SK-N-MC (cell line): Measurements from ENCODE around the gene SLC1A2.

ENCODE experiments used
- DNase-seq: peaks from one replicate; pipeline ENCODE4 v3.0.0-alpha.2; 2011; ENCODE audit warnings: low read depth, low spot score
- H3K27ac ChIP-seq: fragments of 200-600 bp; sonication (generic); 2 replicates; pipeline ENCODE4 v1.5.1; 2016; ENCODE audit warnings: mixed run types
- H3K36me3 ChIP-seq: fragments of 200-600 bp; sonication (generic); 2 replicates; pipeline ENCODE4 v1.6.1; 2017; ENCODE audit warnings: antibody characterized with exemption, low read length, mixed read lengths; ENCODE audit not compliant: insufficient read depth
- H3K4me3 ChIP-seq: fragments of 200-600 bp; sonication (generic); 2 replicates; pipeline ENCODE4 v1.5.1; 2016
- H3K9ac ChIP-seq: fragments of 200-600 bp; sonication (generic); 2 replicates; pipeline ENCODE4 v1.8.0; 2017; ENCODE audit warnings: mixed run types, mixed read lengths; ENCODE audit not compliant: insufficient read length
- H3K9me3 ChIP-seq: fragments of 200-600 bp; sonication (generic); 2 replicates; pipeline ENCODE4 v1.6.1; 2017; ENCODE audit warnings: low read depth, mild to moderate bottlenecking, antibody characterized with exemption, low read length, moderate library complexity, mixed read lengths
- EZH2 ChIP-seq: fragments of 200-600 bp; sonication (generic); IDR thresholded peaks from one replicate; pipeline ENCODE4 v1.6.1; 2017; ENCODE audit warnings: antibody characterized with exemption
- FOXP2 ChIP-seq: optimal IDR thresholded peaks from 2 replicates; pipeline ENCODE3; 2011; ENCODE audit warnings: mild to moderate bottlenecking, moderate library complexity; ENCODE audit not compliant: insufficient read depth; ENCODE audit errors: extremely low read length, control extremely low read depth
- POLR2AphosphoS5 ChIP-seq: IDR thresholded peaks from 2 replicates; pipeline ENCODE4 v1.6.1; 2012; ENCODE audit warnings: mild to moderate bottlenecking, low read depth, low read length, borderline replicate concordance

SLC1A2 gene

DNA sequence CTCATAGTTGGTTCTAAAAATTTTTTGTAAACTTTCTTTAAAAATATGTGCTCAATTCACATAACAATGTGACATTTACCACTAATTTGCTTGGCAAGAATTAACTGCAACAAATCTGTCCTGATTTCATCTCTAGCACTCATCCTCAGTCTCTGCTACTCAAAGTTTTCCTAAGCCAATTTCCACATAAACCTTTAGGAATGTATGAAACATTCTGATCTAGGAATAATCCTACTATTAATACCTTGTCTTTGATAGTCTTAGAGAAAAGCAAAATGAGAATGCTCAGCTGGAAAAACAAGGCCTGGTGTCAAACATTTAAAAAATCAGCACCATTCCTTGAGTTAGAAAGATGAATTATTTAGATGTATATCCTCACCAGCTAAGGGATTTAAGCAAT, 166.1 kb downstream of the SLC1A2 start:
- no peaks in the 10 kb centered on the region for H3K36me3 ChIP-seq
- no peak for DNase-seq
- H3K9me3 ChIP-seq: no peaks in the 10 kb centered on the region
- no peak overlapping the region for H3K27ac ChIP-seq
- TF ChIP-seq EZH2: no peak
- TF ChIP-seq FOXP2: no peak
- no peak overlapping the region for H3K9ac ChIP-seq
- H3K4me3 ChIP-seq: no peak overlapping the region

GRCh38 chr11:35250621-35251020, 168.7 kb downstream of the SLC1A2 start:
- H3K36me3 ChIP-seq: no peaks in the 10 kb centered on the region
- DNase-seq: no peak

DNA sequence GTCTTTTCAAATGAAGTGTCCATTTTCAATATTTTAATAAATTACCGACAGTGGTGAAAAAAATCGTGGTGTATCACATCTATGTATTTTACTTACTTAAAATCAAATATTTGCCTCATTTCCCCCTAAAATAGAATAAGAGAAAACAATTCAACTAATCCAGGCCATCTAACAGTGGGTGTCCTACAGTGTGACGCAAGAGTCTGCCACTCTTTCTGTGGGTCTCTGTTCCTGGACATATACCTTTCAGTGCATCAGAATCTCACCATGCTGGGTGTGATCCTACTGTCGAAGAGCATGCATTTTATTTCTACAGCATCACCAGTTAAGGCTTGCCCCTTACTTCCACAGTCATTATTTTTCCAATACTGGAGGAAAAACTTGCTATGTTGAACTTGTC, 169.2 kb downstream of the SLC1A2 start:
- H3K4me3 ChIP-seq: no peak overlapping the region
- H3K27ac ChIP-seq: no peak overlapping the region
- H3K36me3 ChIP-seq: no peaks in the 10 kb centered on the region
- no peak for DNase-seq
- TF ChIP-seq FOXP2: no peak
- TF ChIP-seq EZH2: no peak
- TF ChIP-seq POLR2AphosphoS5: no peak
- H3K9ac ChIP-seq: no peak overlapping the region
- H3K9me3 ChIP-seq: no peaks in the 10 kb centered on the region

More at GRCh38 chr11:35250621-35251020, 168.7 kb downstream of the SLC1A2 start:
- no peak overlapping the region for H3K9ac ChIP-seq
- H3K4me3 ChIP-seq: no peak overlapping the region
- no peak for TF ChIP-seq EZH2
- no peaks in the 10 kb centered on the region for H3K9me3 ChIP-seq
- no peak overlapping the region for H3K27ac ChIP-seq

DNA sequence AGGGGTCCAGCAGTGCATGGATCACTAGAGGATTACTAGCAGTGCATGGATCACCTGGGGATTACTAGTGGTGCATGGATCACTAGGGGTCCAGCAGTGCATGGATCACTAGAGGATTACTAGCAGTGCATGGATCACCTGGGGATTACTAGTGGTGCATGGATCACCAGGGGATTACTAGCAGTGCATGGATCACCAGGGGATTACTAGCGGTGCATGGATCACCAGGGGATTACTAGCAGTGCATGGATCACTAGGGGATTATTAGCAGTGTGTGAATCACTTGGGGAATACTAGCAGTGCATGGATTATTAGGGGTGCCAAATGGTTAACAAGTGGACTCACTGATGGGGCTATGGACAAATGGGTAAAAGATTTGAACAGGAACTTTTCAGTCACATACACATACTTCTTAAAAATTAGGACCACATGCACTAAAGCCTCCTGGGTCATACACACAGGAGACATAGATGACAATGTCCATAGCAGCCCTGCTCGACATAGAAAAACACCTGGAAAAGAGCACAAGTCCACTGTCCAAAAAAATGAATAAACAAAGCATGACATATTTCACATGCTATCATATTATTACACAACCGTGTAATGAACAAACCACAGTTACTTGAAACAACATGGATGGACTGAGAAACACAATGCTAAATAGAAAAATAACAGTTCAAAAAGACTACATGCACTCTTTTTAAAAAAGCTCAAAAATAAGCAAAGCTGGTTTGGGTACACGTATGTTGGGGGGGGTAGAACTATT, 170.6 kb downstream of the SLC1A2 start:
- Histone ChIP-seq H3K36me3 (no peaks in the 10 kb centered on the region), H3K9me3 (no peaks in the 10 kb centered on the region), H3K27ac (no peak overlapping the region), H3K4me3 (no peak overlapping the region), H3K9ac (no peak overlapping the region)
- DNase-seq: no peak
- TF ChIP-seq EZH2 (no peak), POLR2AphosphoS5 (no peak), FOXP2 (no peak)

GRCh38 chr11:35247863-35248262, 171.5 kb downstream of the SLC1A2 start:
- TF ChIP-seq FOXP2 (no peak), POLR2AphosphoS5 (no peak), EZH2 (no peak)
- Histone ChIP-seq H3K9me3 (no peaks in the 10 kb centered on the region), H3K36me3 (no peaks in the 10 kb centered on the region), H3K9ac (no peak overlapping the region), H3K27ac (no peak overlapping the region), H3K4me3 (no peak overlapping the region)
- no peak for DNase-seq

DNA sequence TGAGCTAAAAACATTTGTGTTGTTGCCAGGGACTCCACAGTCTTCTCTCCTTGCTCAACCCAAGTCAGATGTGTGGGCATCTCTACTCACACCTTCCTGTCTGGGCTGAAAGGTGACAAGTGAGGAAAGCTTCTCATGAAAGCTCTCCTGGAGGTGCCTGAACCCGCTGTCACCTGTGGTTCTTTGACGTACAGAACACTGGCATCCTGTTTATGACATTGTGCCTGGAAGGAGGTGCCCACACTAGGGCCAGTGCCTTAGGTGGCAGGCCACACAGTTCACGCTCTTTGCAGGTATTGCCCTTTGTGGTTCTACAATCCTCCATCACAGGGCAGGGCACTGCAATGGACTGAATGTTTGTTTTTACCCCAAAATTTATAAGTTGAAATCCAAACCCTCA, 171.9 kb downstream of the SLC1A2 start:
- Histone ChIP-seq H3K9me3 (no peaks in the 10 kb centered on the region), H3K9ac (no peak overlapping the region)

GRCh38 chr11:35246745-35247144, 172.6 kb downstream of the SLC1A2 start:
- H3K9ac ChIP-seq: no peak overlapping the region
- no peak overlapping the region for H3K27ac ChIP-seq
- TF ChIP-seq FOXP2 (no peak), EZH2 (no peak), POLR2AphosphoS5 (no peak)
- DNase-seq: no peak
- H3K9me3 ChIP-seq: no peaks in the 10 kb centered on the region
- no peak overlapping the region for H3K4me3 ChIP-seq
- H3K36me3 ChIP-seq: no peaks in the 10 kb centered on the region

More for the DNA sequence above, 171.9 kb downstream of the SLC1A2 start:
- H3K36me3 ChIP-seq: no peaks in the 10 kb centered on the region
- H3K27ac ChIP-seq: no peak overlapping the region
- DNase-seq: no peak
- no peak overlapping the region for H3K4me3 ChIP-seq
- TF ChIP-seq POLR2AphosphoS5: no peak

DNA sequence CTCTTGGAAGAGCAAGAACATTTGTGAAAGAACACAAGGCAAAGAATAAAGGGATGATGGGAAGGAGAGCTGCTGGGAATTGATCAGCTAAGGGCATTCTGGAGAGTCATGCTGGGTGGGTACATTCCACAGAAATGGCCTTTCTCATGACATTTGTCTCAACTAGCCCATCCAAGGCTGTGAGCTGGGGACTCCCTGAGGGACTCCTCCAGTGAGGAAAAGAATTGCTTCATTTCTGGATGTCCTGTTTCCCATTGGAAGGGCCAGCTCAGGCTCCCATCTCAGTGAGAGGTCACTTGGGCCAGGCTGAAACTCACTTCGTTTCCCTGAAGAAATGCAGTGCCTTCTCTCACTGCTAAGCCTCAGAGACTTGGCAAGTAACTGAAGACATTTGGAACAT, 173.6 kb downstream of the SLC1A2 start:
- Histone ChIP-seq H3K4me3 (no peak overlapping the region), H3K9me3 (no peaks in the 10 kb centered on the region), H3K9ac (no peak overlapping the region), H3K36me3 (no peaks in the 10 kb centered on the region), H3K27ac (no peak overlapping the region)
- no peak for DNase-seq
- TF ChIP-seq POLR2AphosphoS5: no peak
- no peak for TF ChIP-seq EZH2
- TF ChIP-seq FOXP2: no peak

DNA sequence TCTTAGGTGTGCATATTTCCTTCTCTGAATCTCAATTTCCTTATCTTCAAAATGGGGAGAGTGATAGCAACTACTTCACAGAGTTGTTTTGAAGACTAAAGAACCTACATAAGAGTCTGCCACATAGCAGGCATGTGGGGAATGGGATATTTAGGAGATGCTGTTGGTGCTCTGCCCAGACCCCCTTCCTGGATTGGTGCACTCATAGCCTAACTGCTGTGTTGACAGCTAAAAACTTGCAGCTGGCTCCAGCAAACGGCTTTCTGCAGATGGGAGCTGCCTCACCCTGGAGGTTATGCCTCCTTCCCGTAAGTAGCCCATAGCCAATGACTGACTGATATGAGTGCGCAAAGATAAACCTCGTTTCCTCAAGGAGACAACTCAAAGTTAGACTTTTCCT, 174.3 kb downstream of the SLC1A2 start:
- TF ChIP-seq POLR2AphosphoS5 (no peak), EZH2 (no peak), FOXP2 (no peak)
- Histone ChIP-seq H3K36me3 (no peaks in the 10 kb centered on the region), H3K27ac (no peak overlapping the region), H3K9me3 (no peaks in the 10 kb centered on the region), H3K4me3 (no peak overlapping the region), H3K9ac (no peak overlapping the region)
- DNase-seq: no peak
